Osteoblast (primary cell): Measurements from ENCODE around the gene PTGER4. TPM values are rescaled to one million over a fixed set of nuclear protein-coding genes. Genes with fewer than 3 reads are reported as not detected.
A peak's percentile ranks its signal among the peaks of the same experiment; 100 is the strongest.
"Not testable (repeated sequence)": the region's sequence is repeated elsewhere in the genome, so short reads cannot be mapped to it uniquely, and the experiment has no call there.

Experiments used
- DNase-seq: peaks from one replicate; pipeline ENCODE4 v3.0.0; 2011; ENCODE audit warnings: low spot score, mixed read lengths; ENCODE audit not compliant: insufficient read length; ENCODE audit errors: missing footprints
- H2AFZ ChIP-seq: 2 replicates; pipeline ENCODE4 v1.6.0; 2011; ENCODE audit warnings: mild to moderate bottlenecking, low read length
- H3K27ac ChIP-seq: 2 replicates; pipeline ENCODE4 v1.5.1; 2011; ENCODE audit warnings: mild to moderate bottlenecking, low read depth, low read length, moderate library complexity
- H3K27me3 ChIP-seq: 2 replicates; pipeline ENCODE4 v1.6.0; 2012; ENCODE audit warnings: mild to moderate bottlenecking, control low read depth, inconsistent platforms, low read length, moderate library complexity; ENCODE audit not compliant: insufficient read depth
- H3K36me3 ChIP-seq: 2 replicates; pipeline ENCODE4 v1.5.1; 2011; ENCODE audit warnings: mild to moderate bottlenecking, low read length, control low read depth, moderate library complexity; ENCODE audit not compliant: insufficient read depth
- H3K4me1 ChIP-seq: 2 replicates; pipeline ENCODE4 v1.5.1; 2011; ENCODE audit warnings: mild to moderate bottlenecking, low read length, control low read depth, moderate library complexity; ENCODE audit not compliant: insufficient read depth
- H3K4me2 ChIP-seq: 2 replicates; pipeline ENCODE4 v1.6.0; 2011; ENCODE audit warnings: mild to moderate bottlenecking, low read length; ENCODE audit not compliant: insufficient read depth
- H3K4me3 ChIP-seq: fragments of 200-600 bp; sonication (generic); 3 replicates; pipeline ENCODE4 v1.5.1; 2012; ENCODE audit warnings: mild to moderate bottlenecking, low read length, inconsistent platforms; ENCODE audit not compliant: insufficient read depth
- H3K79me2 ChIP-seq: 2 replicates; pipeline ENCODE4 v1.6.0; 2012; ENCODE audit warnings: mild to moderate bottlenecking, low read length, control low read depth, inconsistent platforms; ENCODE audit not compliant: insufficient read depth
- H3K9me3 ChIP-seq: 2 replicates; pipeline ENCODE4 v1.5.1; 2011; ENCODE audit warnings: low read depth, low read length, control low read depth
- H4K20me1 ChIP-seq: 2 replicates; pipeline ENCODE4 v1.6.0; 2012; ENCODE audit warnings: mild to moderate bottlenecking, low read length, control low read depth; ENCODE audit not compliant: insufficient read depth
- CTCF ChIP-seq: IDR thresholded peaks from 2 replicates; pipeline ENCODE4 v1.5.1; 2011; ENCODE audit warnings: mild to moderate bottlenecking, low read depth, low read length, moderate library complexity; ENCODE audit errors: extremely low read depth
- total RNA-seq: library from RNA; depleted of rRNA; stranded (reverse); fragments of >200 nt; gene quantifications from 2 replicates; pipeline ENCODE4 v1.2.3, GENCODE V29; 2012

PTGER4 gene
- total RNA-seq, 1 donor, result 15.2 TPM

GRCh38 chr5:40717281-40717680 is 37.6 kb downstream of the PTGER4 start:
- peak; percentile 94 for DNase-seq
- H3K79me2 ChIP-seq, result no peaks in the 10 kb centered on the region
- H3K9me3 ChIP-seq, result no peaks in the 10 kb centered on the region
- no peaks in the 10 kb centered on the region for H4K20me1 ChIP-seq
- H3K4me3 ChIP-seq, result no peak overlapping the region
- H3K27me3 ChIP-seq, result no peaks in the 10 kb centered on the region
- no peaks in the 10 kb centered on the region for H3K4me1 ChIP-seq
- H3K27ac ChIP-seq, result no peak overlapping the region
- no peaks in the 10 kb centered on the region for H3K36me3 ChIP-seq
- TF ChIP-seq CTCF, result no peak
- no peak overlapping the region for H2AFZ ChIP-seq
- H3K4me2 ChIP-seq, result no peak overlapping the region

- no peaks in the 10 kb centered on the region for H4K20me1 ChIP-seq
- no peak overlapping the region for H2AFZ ChIP-seq
- DNase-seq, result no peak
- no peaks in the 10 kb centered on the region for H3K4me1 ChIP-seq
- H3K79me2 ChIP-seq, result no peaks in the 10 kb centered on the region
- TF ChIP-seq CTCF, result no peak
- H3K4me3 ChIP-seq, result no peak overlapping the region
- H3K4me2 ChIP-seq, result no peak overlapping the region
- no peaks in the 10 kb centered on the region for H3K27me3 ChIP-seq
- no peak overlapping the region for H3K27ac ChIP-seq
- no peaks in the 10 kb centered on the region for H3K9me3 ChIP-seq
- H3K36me3 ChIP-seq, result no peaks in the 10 kb centered on the region
Measured at GRCh38 chr5:40720069-40720468, 40.4 kb downstream of the PTGER4 start.

GRCh38 chr5:40722497-40722911 is 42.8 kb downstream of the PTGER4 start:
- H3K4me2 ChIP-seq, H3K4me1 ChIP-seq, H3K79me2 ChIP-seq, H3K9me3 ChIP-seq, H3K36me3 ChIP-seq, H4K20me1 ChIP-seq, H2AFZ ChIP-seq, H3K27me3 ChIP-seq, DNase-seq, H3K27ac ChIP-seq, H3K4me3 ChIP-seq: not testable (repeated sequence)

DNA sequence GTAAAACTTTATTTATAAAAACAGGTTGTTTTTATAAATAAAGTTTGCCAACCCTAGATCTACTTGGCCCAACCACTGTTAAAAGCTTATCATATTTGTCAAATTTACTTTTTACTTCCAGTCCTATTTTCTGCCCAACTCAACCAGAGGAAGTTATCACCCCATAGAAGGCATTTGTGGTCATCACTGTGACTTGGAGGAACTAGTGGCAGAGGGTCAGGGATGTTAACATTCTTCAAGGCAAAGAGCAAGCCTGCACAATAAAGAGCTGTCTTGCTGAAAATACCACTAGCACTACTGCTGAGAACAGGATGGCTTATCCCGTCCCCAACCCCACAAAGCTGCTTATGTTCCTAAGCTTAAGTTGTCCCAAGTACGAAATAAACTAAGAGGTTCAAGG is 53.7 kb downstream of the PTGER4 start:
- Histone ChIP-seq H4K20me1 (peaks cover 6% of the 10 kb centered on the region), H3K27ac (no peak overlapping the region), H3K27me3 (no peaks in the 10 kb centered on the region), H2AFZ (no peak overlapping the region), H3K79me2 (peaks cover 2% of the 10 kb centered on the region), H3K9me3 (no peaks in the 10 kb centered on the region), H3K4me2 (no peak overlapping the region), H3K36me3 (no peaks in the 10 kb centered on the region), H3K4me1 (peaks cover 16% of the 10 kb centered on the region), H3K4me3 (no peak overlapping the region)
- no peak for DNase-seq
- TF ChIP-seq CTCF, result no peak
